Skeletal muscle satellite cell (primary cell): ENCODE data around the gene VAV2.

Experiments used
- H3K27me3 ChIP-seq: 2 replicates; pipeline ENCODE4 v1.7.0; 2013; ENCODE audit warnings: low read length; ENCODE audit not compliant: control insufficient read depth, insufficient read depth
- H3K36me3 ChIP-seq: 2 replicates; pipeline ENCODE4 v1.7.0; 2013; ENCODE audit warnings: mild to moderate bottlenecking, control low read depth, low read length; ENCODE audit not compliant: insufficient read depth
- H3K4me1 ChIP-seq: 2 replicates; pipeline ENCODE4 v1.7.0; 2013; ENCODE audit warnings: low read length; ENCODE audit not compliant: control insufficient read depth, insufficient read depth
- H3K4me2 ChIP-seq: 2 replicates; pipeline ENCODE4 v1.7.0; 2013; ENCODE audit warnings: mild to moderate bottlenecking, low read length
- H3K4me3 ChIP-seq: 2 replicates; pipeline ENCODE4 v1.7.0; 2013; ENCODE audit warnings: low read length
- H3K9ac ChIP-seq: 2 replicates; pipeline ENCODE4 v1.7.0; 2013; ENCODE audit warnings: mild to moderate bottlenecking, low read depth, low read length, moderate library complexity
- H3K9me3 ChIP-seq: replicated peaks from 2 replicates; pipeline ENCODE4 v1.7.0; 2013; ENCODE audit warnings: mild to moderate bottlenecking, control low read depth, low read length

The VAV2 gene

DNA sequence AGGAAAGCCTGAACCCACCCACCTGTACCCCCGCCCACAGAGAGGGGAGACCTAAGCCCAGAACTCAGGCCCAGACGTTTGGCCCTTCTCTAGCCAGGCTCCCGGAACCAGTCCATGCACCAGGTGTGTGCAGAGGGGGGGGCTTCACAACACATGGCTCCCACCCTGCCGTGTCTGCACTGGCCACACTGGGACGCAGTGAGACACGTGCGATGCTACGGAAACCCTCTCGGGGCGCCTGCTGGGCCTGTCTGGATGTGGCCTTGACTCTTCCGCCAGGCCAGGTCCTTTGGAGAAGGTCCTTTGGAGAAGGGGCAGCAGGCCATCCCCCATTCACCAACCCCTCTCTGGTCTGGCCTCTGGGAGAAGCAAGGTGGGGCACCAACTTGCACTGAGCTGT is 195.6 kb downstream of the VAV2 start:
- Histone ChIP-seq H3K9ac (no peak overlapping the region), H3K4me2 (no peak overlapping the region), H3K4me3 (no peak overlapping the region), H3K9me3 (no peaks in the 10 kb centered on the region), H3K27me3 (no peaks in the 10 kb centered on the region), H3K36me3 (peaks cover 25% of the 10 kb centered on the region), H3K4me1 (peaks cover 6% of the 10 kb centered on the region)

DNA sequence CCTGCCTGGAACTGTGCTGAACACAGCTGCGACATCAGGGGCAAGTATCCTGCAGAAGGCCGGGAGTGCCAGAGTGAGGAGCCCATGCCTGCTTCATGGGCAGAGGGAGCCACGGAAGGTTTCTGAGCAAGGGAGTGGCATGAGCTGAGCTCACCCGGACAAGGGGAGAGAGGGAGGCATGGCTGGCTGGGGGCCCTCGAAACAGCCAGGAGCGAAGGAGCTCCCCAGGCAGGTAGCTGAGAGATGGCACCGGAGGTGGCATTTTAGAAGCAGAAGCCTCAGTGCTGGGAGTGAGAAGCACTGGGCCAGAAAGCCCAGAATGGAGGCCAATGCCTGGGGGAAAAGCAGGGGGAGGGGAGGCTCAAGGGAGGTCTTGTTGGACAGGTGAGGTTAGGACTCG is 197.1 kb downstream of the VAV2 start:
- Histone ChIP-seq H3K9me3 (no peaks in the 10 kb centered on the region), H3K9ac (no peak overlapping the region), H3K4me3 (no peak overlapping the region), H3K4me2 (no peak overlapping the region), H3K36me3 (peaks cover 30% of the 10 kb centered on the region), H3K27me3 (no peaks in the 10 kb centered on the region), H3K4me1 (peaks cover 6% of the 10 kb centered on the region)

DNA sequence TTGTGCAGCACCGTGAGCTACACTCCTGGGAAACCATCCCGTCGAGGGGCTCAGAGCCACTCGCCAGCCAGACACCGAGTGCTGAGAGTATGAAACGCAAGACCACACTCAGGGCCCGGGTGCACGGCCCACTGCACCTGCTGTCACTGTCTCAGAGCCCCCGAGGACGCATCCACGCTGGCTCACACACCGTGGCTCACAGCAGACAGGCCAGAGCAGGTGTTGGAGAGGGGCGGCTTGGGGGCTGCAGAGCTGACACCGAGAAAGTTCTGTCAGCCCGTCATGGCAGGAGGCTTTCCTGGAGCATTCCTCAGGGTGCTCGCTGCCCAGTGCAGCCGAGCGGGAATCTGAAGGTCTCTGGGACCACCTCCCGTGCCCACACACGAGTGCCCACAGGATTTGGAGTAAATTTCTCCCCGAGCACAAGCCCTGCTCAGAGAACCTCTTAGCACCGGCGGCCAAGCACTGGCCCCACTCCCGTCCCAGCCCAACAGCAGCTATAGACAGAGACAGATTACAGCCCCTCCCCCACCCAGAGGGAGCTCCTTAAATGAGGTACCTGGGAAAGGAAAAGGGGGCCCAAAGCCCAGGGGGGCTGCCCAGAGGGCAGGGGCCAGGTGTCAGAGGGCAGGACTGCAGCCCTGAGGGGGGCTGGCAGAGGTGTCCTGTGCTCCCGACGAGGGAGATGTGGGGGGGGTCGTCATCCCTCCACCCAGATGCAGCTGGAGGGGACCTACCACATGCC is 197.9 kb downstream of the VAV2 start:
- H3K9me3 ChIP-seq, result no peaks in the 10 kb centered on the region
- no peak overlapping the region for H3K4me2 ChIP-seq
- H3K9ac ChIP-seq, result no peak overlapping the region
- no peaks in the 10 kb centered on the region for H3K27me3 ChIP-seq
- H3K4me1 ChIP-seq, result peaks cover 6% of the 10 kb centered on the region
- H3K36me3 ChIP-seq, result peaks cover 36% of the 10 kb centered on the region
- no peak overlapping the region for H3K4me3 ChIP-seq

DNA sequence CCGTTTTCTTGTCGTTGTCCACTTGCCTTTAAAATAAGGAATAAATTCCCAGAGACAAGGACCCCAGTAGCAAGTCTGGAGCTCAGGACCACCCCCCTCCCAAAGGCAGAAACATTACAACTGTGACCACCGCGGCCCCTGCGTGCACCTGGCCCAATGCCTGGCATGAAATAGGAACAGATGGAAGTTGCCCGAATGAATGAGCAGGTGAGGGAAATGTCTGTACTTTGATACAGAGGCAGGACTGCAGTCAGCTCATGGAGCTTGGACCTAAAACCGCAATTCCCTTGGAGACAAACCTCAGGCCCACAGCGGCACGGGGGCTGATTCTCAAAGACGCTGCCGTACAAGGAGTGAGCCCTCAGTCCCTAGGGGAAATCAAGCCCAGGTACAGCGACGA is 198.7 kb downstream of the VAV2 start:
- Histone ChIP-seq H3K27me3 (no peaks in the 10 kb centered on the region), H3K4me2 (peak overlapping the region; percentile 57), H3K9me3 (no peaks in the 10 kb centered on the region), H3K9ac (no peak overlapping the region), H3K4me1 (peaks cover 6% of the 10 kb centered on the region), H3K4me3 (no peak overlapping the region), H3K36me3 (peaks cover 36% of the 10 kb centered on the region)

DNA sequence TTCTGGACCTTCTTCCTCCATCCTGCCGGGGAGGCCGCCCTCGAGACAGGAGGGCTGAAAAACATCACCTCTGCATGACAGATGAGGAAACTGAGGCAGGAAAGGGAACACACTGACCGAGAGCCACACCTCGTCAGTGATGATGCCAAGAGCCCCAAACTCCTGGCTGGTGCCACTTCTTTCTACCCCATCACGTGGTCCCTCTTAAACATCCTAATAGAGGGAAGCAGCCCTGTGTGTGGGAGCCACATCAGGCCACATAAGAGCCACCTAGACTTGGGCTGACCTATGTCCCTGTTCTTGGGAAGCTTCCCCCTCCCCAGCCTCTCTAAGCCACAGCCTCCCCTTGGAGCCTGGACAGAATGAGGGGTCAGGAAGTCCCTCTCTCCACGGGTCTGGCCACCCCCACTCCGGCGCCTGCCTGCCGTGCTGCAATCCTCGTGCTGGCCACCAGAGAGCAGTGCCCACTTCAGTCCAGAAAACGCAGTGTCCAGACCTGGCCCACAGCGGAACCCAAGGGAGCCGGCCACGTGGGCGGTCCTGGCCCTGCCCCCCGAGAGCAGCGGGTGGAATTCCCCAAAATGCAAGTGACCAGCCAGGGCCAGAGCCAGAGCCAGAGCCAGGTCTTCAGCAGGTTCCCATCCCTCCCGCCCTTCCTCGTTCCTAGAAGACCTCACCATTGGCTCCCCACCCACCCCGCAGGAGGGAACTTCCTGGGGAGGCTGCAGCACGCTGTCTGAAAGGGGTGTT is 199.2 kb downstream of the VAV2 start:
- H3K4me1 ChIP-seq, result peaks cover 6% of the 10 kb centered on the region
- no peaks in the 10 kb centered on the region for H3K9me3 ChIP-seq
- peak overlapping the region; percentile 57 for H3K4me2 ChIP-seq
- no peak overlapping the region for H3K9ac ChIP-seq
- H3K36me3 ChIP-seq, result peaks cover 41% of the 10 kb centered on the region
- H3K4me3 ChIP-seq, result peak overlapping the region; percentile 16
- no peaks in the 10 kb centered on the region for H3K27me3 ChIP-seq

DNA sequence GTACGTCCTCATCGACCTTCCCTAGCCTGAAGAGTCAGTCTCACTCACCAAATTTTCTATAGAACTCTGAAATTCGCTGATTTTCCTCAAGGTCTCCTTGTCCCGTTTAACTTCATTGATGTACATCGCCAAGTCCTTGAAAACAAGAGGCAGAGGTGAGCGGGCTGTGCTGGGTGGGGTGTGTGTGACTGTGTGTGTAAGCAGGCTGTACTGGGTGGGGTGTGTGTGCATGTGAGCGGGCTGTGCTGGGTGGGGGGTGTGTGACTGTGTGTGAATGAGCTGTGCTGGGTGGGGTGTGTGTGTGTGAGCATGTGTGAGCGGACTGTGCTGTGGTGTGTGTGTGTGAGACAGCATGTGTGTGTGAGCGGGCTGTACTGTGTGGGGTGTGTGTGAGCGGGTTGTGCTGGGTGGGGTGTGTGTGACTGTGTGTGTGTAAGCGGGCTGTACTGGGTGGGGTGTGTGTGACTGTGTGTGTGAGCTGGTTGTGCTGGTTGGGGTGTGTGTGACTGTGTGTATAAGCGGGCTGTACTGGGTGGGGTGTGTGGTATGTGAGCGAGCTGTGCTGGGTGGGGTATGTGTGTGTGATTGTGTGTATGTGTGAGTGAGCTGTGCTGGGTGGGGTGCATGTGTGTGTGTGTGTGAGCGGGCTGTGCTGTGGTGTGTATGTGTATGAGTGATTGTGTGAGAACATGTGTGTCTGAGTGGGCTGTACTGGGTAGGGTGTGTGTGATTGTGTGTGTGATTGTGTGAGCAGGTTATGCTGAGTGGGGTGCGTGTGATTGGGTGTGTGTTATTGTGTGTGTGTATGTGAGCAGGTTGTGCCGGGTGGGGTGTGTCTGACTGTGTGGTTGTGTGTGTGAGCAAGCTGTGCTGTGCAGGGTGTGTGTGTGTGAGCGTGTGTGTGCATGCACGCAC is 200.1 kb downstream of the VAV2 start:
- H3K4me1 ChIP-seq, result peaks cover 6% of the 10 kb centered on the region
- no peaks in the 10 kb centered on the region for H3K27me3 ChIP-seq
- peaks cover 42% of the 10 kb centered on the region for H3K36me3 ChIP-seq
- H3K9me3 ChIP-seq, result no peaks in the 10 kb centered on the region
- H3K4me2 ChIP-seq, result no peak overlapping the region
- no peak overlapping the region for H3K4me3 ChIP-seq
- H3K9ac ChIP-seq, result no peak overlapping the region

DNA sequence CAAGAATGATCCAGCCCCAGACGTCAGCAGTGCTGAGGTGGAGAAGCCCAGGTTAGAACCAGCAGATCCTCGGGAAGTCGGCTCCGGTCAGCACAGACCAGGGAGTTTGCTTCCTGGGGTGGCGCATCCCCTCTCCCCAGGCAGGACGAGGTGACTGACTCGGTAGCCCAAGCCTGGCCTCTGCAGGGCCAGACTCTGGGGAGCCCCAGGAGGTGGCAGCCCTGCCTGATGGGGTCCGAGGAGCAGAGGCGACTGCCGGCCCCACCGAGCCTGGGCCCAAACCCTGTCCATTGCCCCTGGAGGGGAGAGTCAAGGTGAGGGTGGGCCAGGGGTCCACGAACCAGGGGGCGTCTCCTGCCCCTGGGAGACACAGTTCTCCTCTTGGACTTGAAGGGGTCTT is 201.1 kb downstream of the VAV2 start:
- H3K4me2 ChIP-seq, result no peak overlapping the region
- no peak overlapping the region for H3K9ac ChIP-seq
- peaks cover 42% of the 10 kb centered on the region for H3K36me3 ChIP-seq
- no peaks in the 10 kb centered on the region for H3K9me3 ChIP-seq
- no peaks in the 10 kb centered on the region for H3K27me3 ChIP-seq
- H3K4me3 ChIP-seq, result no peak overlapping the region
- H3K4me1 ChIP-seq, result peaks cover 6% of the 10 kb centered on the region

DNA sequence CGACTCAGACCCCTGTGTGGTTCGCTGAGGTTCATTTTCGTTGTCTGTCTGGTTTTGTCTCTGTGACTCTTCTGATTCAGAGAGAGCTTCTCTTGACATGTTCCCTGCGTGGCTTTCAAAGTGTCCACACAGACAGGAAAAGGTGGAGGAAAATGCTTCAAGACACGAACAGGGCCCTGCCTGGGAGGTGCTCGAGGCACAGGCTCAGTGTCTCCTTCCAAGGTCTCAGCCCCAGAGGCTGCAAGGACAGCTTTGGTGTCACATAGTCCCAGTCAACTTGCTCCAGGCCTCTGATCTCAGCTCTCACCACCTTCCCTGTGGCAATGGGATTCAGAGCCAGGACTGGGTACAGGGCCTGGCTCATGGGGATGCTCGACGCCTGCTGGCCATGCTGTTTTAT is 202.3 kb downstream of the VAV2 start:
- no peak overlapping the region for H3K4me3 ChIP-seq
- H3K36me3 ChIP-seq, result peaks cover 32% of the 10 kb centered on the region
- H3K9ac ChIP-seq, result no peak overlapping the region
- no peak overlapping the region for H3K4me2 ChIP-seq
- peaks cover 6% of the 10 kb centered on the region for H3K4me1 ChIP-seq
- no peaks in the 10 kb centered on the region for H3K9me3 ChIP-seq
- H3K27me3 ChIP-seq, result no peaks in the 10 kb centered on the region

DNA sequence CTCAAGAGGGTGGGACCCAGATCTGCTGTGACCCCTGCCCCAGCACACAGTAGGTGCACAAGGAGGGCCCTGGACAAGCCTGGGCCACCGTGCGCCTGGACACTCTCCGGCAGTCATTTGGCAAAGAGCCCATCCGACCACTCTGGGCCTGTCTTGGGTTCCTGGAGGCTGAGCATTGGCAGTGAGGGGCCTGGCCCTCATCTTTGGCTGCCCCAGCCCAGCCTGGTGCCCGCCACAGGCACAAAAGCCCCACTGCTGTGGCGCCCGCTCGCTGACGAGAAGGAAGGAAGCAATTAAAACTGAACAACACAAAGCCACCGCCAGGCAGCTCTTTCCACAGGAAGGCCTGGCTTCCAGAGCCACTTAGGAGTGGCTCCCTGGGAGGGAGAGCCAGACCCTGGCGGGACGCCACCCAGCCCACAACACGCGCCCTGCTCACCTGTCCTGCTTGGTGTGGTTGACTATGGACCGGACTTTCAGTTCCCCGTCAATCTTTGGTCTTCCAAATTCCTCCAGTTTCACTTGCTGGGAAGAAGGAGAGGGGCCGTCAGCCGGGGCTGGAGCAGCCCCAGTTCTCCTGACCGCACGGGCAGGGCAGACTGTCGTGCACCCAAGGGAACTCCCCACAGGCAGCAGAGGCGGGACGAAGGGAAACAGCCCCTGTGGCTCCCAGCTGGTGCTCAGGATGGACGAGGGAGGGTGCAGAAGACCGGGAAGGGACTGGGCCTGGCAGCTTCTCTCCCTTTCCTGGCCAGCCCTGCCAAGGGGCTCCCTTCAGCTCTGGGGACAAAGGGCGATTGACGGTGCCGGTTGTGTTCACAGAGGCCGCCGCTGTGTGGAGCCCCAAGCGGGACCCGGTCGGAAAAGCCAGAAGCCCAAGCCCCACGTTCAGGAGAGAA is 203.1 kb downstream of the VAV2 start:
- Histone ChIP-seq H3K36me3 (peaks cover 27% of the 10 kb centered on the region), H3K27me3 (no peaks in the 10 kb centered on the region), H3K4me3 (no peak overlapping the region), H3K4me1 (peaks cover 6% of the 10 kb centered on the region), H3K4me2 (no peak overlapping the region), H3K9me3 (no peaks in the 10 kb centered on the region), H3K9ac (no peak overlapping the region)

DNA sequence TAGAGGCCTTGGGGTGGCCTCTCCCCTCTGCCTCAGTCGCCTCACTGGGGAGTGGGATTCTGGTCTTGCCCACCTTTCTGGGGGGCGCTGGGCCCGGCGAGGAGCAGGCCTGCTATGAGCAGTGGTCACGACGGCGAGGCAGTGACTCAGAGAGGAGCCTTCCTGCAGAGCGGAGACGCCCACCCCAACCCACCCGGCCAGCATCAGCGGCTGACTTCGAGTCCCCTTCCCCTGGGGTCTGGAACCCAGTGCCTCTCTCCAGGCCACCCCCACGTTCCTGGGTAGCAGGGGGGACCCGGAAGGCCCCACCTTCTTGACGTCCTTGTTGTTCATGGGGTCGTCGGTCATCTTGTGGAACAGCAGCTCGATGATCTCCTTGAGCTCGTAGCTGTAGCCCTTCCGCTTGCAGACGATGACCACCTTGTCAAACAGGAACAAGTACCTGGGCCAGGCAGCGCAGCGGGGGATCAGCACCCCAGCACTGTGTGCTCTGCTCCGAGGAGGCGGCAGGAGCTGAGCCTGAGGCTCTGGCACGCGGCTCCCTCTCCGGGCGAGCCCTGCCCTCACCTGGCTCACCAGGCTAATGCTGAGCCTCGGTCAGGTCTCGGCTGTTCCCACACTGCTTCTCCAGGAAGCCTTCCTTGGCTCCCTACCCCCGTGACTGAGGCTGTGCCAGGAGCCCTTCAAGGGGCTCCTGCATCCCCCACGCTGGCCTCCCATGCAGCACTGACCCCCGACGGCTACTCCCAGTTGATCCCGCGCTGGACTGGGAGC is 203.9 kb downstream of the VAV2 start:
- H3K27me3 ChIP-seq, result no peaks in the 10 kb centered on the region
- H3K4me2 ChIP-seq, result no peak overlapping the region
- H3K9ac ChIP-seq, result no peak overlapping the region
- H3K4me1 ChIP-seq, result peaks cover 2% of the 10 kb centered on the region
- peaks cover 24% of the 10 kb centered on the region for H3K36me3 ChIP-seq
- H3K9me3 ChIP-seq, result no peaks in the 10 kb centered on the region
- no peak overlapping the region for H3K4me3 ChIP-seq
